ENCODE data around the gene LIN54.
"Not testable (repeated sequence)": the region's sequence is repeated elsewhere in the genome, so short reads cannot be mapped to it uniquely, and the experiment has no call there.

The LIN54 gene

GRCh38 chr4:83011689-83012199, 1.1 kb upstream of the LIN54 start:
- DNase-seq: no peak

GRCh38 chr4:83010111-83010521, 507 bp downstream of the LIN54 start:
- no peak for DNase-seq

DNA sequence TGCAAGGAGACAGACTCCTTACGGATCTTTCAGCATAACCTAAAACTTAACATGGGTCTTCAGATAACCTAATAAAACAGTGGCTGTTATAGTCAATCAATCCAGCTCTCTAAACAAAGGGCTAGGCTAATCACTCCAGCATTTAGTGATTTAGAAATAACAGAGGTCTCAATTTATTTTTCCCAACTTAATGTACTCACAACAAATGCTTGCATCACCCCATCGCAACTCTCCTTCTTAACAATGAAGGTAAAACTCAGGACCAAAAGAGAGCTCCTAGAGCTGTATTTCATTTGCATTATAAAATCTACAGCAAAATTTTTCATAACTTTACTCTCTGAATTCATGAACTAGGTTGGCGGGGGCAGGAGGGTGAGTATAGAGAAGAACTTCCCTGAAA, 1.1 kb downstream of the LIN54 start:
- no peak for DNase-seq

GRCh38 chr4:83003044-83003791, 7.4 kb downstream of the LIN54 start:
- not testable (repeated sequence) for DNase-seq

GRCh38 chr4:83002329-83002728, 8.3 kb downstream of the LIN54 start:
- no peak for DNase-seq

GRCh38 chr4:82998898-82999297, 11.7 kb downstream of the LIN54 start:
- DNase-seq: no peak

DNA sequence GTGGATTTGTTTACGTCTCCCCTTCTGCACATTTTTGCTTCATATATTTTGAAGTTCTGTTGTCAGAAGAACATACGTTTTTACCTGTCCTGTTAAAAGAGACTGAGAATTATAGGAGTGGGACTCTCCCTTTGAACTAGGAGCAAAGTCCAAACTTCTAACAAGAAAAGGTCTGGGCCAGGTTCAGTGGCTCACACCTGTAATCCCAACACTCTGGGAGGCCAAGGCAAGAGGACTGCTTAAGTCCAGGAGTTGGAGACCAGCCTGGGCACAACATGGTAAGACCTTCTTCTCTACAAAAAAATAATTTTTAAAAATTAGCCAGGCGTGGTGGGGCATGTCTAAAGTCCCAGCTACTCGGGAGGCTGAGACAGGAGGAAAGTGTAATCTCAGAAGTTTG, 15.8 kb downstream of the LIN54 start:
- no peak for DNase-seq

GRCh38 chr4:82989575-82990429, 20.8 kb downstream of the LIN54 start:
- no peak for DNase-seq

GRCh38 chr4:82988323-82988832, 22.2 kb downstream of the LIN54 start:
- DNase-seq: no peak

DNA sequence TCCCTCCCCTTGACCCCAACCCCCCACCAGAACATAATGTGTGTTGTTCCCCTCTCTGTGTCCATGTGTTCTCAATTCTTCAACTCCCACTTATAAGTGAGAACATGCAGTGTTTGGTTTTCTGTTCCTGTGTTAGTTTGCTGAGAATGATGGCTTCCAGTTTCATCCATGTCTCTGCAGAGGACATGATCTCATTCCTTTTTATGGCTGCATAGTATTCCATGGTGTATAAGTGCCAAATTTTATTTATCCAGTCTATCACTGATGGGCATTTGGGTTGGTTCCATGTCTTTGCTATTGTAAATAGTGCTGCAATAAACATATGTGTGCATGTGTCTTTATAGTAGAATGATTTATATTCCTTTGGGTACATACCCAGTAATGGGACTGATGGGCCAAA, 23.1 kb downstream of the LIN54 start:
- not testable (repeated sequence) for DNase-seq

DNA sequence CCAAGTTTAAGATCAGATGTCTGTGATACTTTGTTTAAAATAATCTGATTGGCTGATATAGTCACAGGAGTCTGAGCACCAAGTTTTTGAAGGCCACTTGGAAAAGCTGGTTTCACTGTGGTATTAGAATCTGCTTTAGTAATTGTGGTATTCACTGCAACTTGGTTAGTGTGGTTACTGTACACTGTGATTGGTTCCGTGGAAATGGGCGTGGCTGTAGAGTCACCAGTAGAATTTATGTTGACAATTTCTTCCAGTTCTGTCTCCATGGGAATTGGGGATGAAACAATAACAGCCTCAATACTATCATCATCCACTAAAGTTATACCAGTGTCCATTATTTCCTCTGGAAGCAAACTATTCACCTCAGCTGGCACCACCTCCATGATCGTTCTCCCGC, 26.2 kb downstream of the LIN54 start:
- DNase-seq: no peak

DNA sequence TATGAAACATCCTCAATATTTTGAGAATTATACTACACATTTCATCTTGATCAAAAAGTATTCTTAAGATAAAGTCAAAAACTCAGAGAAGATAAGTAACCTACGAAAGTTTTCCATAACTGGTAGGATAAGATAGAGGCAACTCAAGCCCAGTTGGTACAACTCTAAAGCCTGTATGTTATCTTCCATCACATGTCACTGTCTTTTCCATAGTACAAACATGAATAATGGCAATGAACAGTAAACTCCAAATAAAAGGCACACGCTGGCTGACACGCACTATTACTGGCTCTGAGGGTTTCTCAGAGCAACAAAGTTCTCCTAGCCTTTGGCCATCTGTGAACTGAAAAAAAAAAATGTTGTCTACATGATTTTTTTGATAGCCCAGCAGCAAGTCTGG, 27.2 kb downstream of the LIN54 start:
- no peak for DNase-seq

- DNase-seq: no peak
Measured at GRCh38 chr4:82981138-82981537, 29.5 kb downstream of the LIN54 start.

GRCh38 chr4:82975792-82976191, 34.8 kb downstream of the LIN54 start:
- no peak for DNase-seq

DNA sequence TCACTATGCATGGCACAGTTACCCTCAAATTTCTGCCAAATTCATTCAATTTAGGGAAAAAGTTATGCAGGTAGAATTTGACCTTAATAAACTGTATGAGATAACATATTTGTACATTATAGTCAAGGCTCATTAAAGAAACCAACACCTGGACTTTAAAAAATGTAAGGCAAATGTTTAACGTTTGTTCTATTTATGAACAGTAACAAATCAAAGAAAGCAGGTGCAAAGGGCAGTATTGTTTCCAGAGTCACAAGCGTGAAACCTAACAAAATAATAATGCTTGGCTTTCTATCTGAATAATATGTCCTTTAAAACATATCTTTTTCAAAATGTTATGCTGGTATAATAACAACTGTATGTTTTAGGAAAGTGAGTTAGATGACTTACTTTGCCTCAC, 41.2 kb downstream of the LIN54 start:
- DNase-seq: no peak

DNA sequence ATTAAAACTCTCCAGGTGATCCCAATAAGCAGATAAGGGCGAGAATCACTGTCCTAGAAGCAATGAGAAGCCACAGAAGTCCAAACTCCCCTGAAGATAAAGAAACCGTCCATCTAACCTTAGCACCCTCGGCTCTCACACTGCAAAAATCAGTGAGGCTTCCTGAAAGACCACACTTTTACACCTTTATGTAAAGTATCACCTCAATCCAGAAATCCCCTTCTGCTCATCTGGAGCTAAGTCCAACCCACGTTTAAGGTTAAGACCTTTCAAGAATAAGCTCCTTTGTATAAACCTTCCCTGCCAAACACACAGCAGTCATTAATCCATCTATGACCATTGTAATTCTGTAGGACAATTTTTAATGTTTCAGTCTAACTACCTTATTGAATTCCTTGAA, 41.7 kb downstream of the LIN54 start:
- no peak for DNase-seq

DNA sequence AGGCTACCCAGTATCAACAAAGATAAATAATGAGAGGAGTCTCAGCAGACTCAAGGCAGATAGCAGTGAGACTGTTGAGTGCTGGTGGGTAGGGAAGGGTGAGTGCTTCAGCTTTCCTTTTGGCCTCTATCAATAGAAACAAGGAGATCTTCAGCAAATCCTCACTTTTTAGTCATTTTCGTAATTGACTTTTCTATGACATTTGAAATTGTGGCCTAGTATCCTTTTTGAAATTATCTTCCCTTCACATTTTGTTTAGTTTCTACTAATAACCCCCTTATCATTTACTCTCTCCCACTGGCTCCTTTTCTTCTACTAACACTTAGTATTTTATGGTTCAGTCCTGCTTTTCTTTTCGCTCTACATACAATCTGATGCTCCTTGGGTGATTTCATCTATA, 44.9 kb downstream of the LIN54 start:
- no peak for DNase-seq

DNA sequence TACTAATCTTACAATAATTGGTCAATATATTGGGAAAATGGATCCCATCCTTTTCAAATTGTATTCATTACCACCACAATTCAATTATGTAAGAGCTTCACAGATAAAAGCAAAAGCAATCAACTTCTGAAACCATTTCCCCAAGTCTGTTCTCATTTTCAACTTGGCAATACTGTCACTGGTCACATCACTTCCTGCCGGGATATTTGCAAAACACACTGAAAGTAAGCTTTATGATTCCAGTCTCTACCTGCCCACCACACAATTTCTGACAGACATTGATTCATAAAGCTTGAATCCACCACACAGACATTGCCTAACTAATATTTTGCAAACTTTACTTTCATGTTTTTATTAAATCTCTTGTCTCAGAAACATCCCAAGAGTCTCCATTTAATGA, 53.6 kb downstream of the LIN54 start:
- no peak for DNase-seq

DNA sequence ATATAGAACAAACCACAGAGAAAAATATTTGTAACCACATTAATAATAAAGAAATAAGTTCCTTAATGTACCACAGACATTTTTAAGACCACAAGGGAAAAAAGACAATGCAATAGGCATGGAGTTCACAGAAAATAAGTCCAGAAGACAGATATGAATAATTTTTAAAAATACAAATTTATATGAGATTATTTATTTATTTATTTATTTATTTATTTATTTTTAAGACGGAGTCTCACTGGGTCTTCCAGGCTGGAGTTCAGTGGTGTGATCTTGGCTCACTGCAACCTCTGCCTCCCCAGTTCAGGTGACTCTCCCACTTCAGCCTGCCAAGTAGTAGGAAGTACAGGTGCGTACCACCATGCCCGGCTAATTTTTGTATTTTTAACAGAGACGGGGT, 56.4 kb downstream of the LIN54 start:
- no peak for DNase-seq

DNA sequence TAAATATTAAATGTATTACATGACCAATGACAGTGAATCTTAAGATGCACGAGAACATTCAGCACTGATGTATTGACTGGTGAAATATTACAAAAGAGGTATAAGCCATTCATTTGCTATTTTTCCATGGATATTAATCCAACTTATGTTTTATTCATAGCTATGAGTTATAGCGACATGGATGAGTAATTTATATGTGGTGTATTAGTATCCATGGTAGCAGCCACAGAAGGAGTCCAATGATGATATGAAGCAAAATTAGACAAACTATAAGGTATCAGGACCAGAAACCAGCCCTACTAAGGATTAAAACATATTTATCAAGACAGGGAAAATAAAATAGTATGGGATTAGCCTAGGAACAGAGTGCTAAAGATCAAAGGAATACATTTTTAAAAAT, 59.4 kb downstream of the LIN54 start:
- no peak for DNase-seq

DNA sequence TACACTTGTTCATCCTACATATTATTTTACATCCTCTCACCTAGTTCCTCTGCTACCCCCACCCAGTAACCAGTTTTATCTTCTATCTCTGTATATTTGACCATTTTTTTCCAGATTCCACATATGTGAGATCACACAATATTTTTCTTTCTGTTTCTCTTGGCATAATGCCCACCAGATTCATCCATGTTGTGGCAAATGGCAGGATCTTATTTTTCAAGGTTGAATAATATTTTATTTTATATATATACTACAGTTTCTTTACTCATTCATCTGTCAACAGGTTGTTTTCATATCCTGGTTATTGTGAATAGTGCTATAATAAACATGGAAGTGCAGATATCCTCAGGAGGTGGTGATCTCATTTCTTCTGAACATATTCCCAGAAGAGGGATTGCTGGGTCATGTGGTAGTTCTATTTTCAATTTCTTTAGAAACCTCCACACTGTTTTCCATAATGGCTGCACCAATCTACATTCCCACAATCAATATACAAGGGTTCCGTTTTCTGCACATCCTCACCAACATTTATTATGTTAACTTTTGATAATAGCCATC, 61.9 kb downstream of the LIN54 start:
- DNase-seq: no peak

DNA sequence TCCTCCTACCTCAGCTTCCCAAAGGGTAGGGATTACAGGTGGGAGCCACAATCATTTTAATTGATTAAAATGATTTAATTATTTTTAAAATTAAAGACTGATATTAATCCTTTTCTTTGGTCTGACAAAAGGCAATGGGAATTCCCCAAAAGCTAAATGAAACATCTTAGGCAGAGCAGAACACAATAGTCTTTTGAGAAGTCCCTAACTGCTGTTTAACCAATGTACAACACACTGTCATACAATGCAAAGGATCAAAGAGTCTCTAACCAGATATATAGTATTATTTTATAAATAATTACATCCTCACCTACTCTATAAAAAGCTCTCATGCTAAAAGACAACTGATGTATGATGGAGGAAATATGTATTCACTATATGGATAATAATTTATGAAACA, 63.1 kb downstream of the LIN54 start:
- DNase-seq: no peak

GRCh38 chr4:82939414-82939813, 71.2 kb downstream of the LIN54 start:
- DNase-seq: no peak

- DNase-seq: no peak
Measured at GRCh38 chr4:82934441-82934840, 76.2 kb downstream of the LIN54 start.

Measured in stimulated activated CD4-positive, alpha-beta T cell treated with anti-CD3 and anti-CD28 coated beads, Interleukin-4, amount 100 ng/mL, for 1 hour (primary cell).